ENCODE measurements around the gene PNMA8C.

DNA sequence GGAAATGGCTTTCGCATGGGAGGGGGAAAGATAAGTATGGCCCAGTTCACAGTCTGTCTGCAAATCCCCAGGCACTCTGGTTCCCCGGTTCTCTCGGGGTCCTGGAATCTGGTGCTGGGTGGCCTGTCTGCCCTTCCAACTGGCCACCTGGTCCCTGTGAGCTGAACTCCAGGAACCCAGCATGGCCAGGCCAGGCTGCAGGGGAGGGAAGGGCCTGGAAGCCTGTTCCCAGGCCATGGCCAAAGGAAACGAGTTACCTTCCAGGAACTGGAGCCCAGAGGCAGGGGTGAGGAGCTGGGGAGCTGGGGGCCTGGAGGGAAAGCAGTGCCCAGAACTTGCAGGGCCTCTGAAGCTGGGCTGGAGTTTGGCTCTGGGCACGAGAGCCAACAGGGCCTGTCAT is 19.1 kb upstream of the PNMA8C start:
- TF ChIP-seq, protein P1, sequence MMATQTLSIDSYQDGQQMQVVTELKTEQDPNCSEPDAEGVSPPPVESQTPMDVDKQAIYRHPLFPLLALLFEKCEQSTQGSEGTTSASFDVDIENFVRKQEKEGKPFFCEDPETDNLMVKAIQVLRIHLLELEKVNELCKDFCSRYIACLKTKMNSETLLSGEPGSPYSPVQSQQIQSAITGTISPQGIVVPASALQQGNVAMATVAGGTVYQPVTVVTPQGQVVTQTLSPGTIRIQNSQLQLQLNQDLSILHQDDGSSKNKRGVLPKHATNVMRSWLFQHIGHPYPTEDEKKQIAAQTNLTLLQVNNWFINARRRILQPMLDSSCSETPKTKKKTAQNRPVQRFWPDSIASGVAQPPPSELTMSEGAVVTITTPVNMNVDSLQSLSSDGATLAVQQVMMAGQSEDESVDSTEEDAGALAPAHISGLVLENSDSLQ (IDR thresholded peaks at IDR 0.05), result no peak
- no peak for TF ChIP-seq TARDBP (IDR thresholded peaks at IDR 0.05)
- TF ChIP-seq SUZ12 (IDR thresholded peaks at IDR 0.05), result no peak
- TF ChIP-seq FOXM1 (IDR thresholded peaks at IDR 0.05; ENCODE audit: borderline replicate concordance), result no peak
- no peak for TF ChIP-seq ARNT (IDR thresholded peaks at IDR 0.05)
- no peak for TF ChIP-seq BHLHE40 (IDR thresholded peaks at IDR 0.05; ENCODE audit: borderline replicate concordance)

Data from HEK293T (cell line).